NCI-H1092 treated with DMSO at 0.1 percent for 48 hours (cell line): Measurements from ENCODE around the gene GABRB3.

ENCODE experiments used
- DNase-seq: peaks from one replicate; lab custom pipeline; 2025; lab: John Stamatoyannopoulos, UW

The GABRB3 gene

DNA sequence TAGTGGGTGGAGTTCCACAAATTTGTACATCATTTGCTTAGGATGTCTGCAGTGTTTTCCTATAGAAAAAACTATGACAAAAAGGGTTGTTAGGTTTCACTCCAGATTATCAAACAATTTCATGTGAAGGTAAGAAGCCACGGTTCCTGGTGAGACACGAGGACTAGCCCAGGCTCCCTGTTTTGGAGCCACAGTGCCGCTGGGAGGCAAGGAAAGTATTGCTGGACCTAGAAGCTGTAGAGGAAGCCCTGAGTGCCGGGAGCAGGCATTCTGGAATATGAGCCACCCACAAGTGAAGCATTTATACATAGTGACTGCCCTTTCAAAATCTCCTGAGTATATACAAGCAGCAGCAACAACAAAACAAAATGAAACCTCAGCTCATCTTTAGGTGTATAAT is 142.0 kb downstream of the GABRB3 start:
- no peak for DNase-seq

DNA sequence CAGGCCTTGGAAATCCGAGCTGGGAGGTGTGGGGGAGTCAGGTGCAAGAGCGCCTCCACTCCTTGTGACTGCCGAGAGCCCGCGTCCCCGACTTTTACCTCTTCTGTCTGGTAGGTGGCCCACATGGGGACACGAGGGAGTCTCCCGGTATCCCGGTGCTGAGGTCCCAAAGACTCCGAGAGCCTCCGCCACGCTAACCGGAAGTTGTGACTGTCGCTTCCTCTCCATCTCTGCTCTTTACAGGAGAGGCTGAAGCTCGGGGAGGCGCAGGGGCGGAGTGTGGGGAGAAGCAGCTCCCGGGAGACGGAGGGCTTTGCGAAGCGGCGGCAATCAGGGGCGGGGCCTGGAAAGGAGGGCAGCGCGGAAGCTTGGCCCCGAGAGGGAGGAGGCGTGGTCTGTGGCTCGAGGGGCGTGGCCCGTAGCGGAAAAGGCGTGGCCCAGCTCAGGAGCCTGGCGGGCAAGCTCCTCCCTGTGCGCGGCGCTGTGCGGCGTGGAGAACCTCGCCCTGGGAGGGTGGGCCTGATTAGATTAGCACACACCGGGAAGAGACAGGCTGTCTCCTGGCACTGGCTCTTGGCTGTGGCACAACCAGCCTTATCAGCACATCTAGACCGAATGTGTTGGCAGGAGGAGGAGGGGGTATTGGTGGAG is 143.9 kb downstream of the GABRB3 start:
- no peak for DNase-seq

DNA sequence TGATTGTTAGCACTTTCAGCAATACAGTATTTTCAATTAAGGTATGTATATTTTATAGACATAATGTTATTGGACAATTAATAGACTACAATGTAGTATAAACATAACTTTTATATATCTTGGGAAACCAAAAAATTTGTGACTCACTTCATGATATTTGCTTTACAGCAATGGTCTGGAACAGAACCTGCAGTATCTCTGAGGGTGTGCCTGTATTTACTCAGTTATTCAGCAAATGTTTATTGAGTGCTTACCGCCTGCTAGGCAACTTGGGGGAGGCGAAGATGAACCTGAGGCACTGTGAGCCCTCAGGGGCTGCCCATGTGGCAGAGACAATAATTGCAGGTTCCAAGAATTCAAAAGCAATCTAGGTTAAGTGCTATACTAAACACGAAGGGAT is 144.8 kb downstream of the GABRB3 start:
- DNase-seq, result no peak

DNA sequence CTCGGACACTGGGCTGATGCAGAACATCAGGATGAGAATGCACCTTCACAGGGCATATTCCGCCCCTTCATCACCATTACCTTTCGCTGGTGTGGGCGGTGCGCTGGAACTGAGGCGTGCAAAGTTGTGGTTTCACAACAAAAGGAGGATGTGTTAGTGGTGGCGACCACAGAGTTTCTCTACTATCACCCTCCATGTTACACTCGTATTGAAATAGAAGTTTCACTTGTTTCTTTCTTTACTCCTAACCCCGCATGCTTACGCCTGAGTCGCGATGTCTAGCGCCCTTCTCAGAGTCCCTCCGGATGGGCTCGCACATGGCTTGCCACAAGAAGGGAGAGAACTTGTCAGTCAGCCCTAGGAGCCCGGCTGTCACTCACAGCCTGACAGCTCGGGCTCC is 148.7 kb downstream of the GABRB3 start:
- no peak for DNase-seq

DNA sequence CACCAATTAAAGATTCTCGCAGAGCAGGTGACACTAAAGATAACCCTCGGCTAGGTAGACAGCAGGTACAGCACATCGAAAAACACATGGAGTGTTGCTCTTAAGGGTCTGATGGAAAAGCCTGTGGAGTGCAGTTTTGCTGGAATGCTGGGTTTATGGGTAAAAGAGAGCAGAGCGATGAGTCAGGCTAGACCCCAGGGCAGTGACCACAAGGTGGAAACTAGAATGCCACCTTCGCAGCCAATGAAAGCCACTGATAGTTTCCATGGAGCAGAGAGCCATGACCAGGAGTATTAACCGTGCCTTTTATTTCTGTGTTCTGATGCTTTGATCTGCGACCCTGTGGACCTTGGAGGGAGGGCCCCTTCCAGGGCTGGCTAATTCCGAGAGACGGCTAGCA is 149.8 kb downstream of the GABRB3 start:
- no peak for DNase-seq

DNA sequence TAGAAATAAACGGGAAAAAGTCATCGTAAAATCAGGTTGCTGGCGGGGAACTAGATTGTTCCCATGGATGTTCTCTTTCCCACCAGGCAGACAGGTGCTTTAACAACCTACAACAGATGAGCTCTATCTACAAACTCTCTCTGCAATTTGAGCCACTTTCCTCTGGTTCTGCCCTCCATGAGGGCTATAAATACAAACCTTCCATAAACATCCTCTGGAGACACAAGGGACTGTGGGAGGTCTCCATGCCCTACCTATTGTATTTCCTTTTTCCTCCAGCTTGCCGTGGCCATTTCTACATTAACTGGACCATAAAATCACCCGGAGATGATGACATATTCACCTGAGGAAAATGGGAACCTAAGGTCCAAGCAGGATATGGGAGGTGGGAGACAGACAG is 151.1 kb downstream of the GABRB3 start:
- DNase-seq, result peak; percentile 7

DNA sequence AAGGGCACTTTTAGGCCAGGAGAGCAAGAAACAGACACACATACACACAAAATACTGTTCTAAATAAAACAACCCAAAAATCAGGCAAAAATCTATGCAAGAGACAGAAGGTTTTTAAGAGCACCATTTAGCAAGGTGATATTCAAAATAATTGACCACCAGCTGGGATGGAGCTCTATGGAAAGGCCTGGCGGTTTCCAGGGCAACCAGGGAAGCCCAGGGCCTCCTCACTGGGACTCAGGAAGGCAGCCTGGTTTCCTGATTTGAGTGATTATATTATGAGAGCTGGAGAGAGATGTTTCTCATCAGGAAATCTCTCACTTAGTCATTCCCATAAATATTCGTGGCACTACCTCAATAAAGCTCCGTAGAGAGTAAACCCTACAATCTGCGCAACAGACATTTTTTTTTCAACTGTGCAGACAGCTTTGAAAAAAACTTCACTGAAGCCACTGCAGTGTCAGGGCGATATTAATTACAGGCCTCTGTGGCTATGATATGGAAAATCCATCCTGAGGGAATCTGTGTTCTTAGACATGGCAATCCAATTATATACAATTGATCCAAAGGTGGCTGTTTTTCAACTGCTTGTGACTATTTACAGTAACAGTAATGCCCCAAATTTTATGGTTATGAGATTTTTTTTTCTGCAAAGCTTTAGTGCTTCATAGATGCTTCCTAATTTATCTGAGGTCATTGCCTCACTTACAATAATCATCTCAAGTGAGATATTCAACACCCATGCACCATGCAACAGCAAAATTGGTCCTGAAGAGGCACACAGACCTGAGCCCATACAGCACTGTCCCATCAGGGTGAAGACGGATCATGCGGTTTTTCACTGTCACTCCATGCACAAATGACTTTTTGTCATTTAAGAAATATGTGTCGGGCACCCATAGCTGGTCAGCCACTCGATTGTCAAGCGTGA is 152.1 kb downstream of the GABRB3 start:
- no peak for DNase-seq

DNA sequence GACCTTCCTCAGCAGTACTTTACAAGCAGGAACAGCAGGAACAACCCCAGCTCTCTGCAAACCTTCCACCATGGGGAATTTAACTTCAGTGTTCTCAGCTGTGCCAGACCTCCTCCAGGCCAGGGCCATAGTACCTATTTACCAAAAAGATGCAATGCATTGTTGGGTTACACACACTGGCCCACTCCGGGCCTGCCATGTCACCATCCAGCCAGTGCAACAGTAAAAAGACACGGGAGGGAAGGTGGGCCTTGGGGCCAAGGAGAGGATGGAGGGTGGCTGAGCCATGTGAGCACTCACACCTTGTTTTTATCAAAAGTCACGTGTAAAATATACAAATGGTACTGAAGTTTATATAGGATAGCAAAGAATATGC is 157.0 kb downstream of the GABRB3 start:
- DNase-seq, result no peak

DNA sequence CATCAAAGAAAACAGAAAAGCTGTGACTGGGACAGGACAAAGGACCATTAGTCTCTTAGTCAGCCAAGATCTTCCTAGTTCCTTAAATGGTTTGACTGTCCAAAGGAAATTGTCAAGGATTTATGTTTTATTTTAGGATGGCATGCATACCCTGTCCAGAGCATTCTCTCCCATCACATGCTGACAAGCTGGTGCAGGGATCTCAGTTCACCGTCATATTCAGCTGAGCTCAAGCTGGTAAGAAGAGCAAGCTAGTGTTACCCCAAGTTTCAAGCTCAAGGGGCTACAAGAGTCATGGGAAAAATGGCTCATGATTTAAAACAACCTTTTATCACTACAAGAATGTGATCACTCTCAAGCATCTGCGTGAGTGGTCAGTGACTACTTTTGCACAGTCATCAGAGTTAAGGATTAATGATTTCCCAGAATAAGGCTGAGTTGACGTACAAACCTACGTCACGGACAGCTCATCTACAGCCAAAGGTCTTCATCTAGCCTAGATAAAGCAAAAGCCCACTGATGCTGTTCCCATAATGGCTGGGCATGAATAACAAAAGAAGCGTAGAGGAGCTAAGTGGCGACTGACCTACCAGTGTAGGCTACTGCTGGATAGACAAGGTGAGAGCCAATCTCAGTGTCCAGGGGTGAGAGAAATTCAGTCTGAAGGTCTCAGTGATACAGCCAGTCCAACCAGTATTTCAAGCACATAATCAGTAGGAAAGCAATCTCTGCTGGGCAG is 157.5 kb downstream of the GABRB3 start:
- DNase-seq, result no peak

DNA sequence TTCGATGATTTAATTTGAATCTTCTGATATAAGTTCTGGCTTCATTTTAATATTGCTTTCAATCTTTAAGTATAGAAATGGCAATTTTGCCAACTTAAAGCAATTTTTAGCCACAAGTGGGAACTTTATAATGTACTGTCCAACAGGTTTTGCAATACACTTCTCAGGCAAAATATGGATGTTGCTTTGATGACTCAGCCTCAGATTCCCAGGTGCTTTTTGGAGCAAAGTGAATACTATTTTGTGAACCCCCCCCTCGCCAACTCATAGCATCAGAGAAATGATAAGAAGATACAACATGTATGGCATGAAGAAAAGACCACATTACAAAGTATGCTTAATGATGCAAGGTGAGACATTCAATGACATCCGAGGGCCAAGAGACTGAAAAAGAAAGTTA is 158.1 kb downstream of the GABRB3 start:
- DNase-seq, result no peak

DNA sequence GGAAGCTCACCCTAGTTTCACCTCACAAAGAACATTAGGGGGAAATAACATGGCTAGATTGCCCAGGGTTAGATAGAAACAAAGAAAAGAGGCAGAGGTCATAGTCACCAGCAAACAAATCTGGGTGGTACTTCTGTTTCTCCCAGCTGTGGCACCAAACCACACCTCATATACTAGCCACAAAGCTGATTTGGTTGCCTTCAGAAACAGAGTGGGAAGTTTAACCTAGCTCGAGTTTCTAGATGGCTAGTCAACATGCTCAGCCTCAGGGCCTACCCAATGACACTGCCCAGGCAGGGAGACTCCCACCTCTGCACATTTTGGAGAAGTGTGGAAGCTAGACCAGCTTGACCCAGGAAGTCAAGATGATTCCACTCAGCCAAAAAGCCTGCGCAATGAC is 174.2 kb downstream of the GABRB3 start:
- no peak for DNase-seq

DNA sequence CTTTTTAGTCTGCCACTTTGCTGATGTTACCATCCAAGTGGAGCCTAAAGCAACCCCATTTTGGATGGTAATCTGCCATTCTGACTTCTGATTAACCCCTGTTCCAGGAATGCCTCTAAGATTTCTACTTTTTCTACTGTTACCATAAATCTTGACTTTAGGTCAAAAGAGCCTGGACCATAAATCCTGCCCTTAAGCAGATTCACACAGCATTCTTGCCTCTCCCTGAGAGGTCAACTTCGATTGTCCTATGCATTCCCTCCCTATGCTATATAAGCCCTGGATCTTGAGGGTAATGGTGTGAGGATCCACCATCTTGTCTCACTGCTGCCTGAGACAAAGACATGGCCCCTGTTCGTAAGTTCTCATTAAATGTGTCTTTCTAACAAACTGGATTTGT is 177.3 kb downstream of the GABRB3 start:
- no peak for DNase-seq

DNA sequence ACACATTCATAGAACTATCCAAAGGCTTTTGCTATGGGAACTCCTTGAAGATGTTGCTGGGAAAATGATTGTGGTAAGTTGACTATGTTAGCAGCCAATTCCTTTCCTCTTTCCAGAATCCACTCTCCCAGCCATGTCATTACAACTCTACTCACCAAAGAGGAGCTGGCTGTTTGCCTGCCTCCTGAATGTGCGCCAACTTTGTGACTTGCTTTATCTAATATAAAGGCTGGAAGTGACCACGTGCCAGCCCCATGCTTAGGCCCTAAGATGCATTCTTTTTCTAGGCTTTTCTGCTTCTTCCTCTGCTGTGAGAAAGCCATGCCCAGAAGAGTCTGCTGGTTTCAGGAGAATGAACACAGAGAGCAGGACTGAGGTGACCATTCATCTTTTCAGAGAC is 182.2 kb downstream of the GABRB3 start:
- DNase-seq, result no peak

DNA sequence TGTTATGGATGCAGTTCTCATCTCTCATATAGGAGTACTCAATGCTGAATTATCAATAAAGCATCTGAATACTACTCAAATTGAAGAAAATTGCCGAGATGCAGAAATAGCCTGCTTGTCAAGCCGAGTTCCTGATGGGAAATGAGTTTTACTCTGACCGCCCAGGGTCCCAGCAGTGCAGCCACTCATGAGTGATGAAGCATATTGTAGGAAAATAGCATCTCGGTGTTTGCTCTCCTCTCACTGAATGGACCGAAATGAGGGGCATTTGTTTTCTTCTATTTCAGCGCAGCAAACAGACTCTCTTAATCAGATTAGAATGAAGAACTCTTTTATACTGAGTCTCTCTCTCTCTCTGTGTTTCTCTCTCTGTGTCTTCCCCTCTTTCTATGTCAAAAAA is 190.0 kb downstream of the GABRB3 start:
- no peak for DNase-seq

DNA sequence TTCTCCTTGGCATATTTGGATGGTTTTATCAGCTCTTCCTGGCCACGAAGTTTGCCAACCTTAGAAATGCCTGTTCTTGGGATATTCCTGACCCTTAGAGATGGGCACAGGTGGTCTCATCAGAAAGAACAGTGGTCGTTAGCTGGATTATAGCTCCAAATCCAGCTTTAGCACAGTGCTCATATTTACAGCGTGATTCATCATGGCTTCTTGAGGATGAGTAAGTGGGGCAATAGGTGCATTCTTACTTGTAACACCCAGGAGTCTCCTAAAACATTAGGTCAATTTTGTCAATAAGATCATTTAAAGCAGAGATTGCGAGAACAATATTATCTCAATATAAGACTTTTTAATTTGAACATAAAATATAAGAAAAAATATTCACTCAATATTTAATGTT is 191.9 kb downstream of the GABRB3 start:
- no peak for DNase-seq

DNA sequence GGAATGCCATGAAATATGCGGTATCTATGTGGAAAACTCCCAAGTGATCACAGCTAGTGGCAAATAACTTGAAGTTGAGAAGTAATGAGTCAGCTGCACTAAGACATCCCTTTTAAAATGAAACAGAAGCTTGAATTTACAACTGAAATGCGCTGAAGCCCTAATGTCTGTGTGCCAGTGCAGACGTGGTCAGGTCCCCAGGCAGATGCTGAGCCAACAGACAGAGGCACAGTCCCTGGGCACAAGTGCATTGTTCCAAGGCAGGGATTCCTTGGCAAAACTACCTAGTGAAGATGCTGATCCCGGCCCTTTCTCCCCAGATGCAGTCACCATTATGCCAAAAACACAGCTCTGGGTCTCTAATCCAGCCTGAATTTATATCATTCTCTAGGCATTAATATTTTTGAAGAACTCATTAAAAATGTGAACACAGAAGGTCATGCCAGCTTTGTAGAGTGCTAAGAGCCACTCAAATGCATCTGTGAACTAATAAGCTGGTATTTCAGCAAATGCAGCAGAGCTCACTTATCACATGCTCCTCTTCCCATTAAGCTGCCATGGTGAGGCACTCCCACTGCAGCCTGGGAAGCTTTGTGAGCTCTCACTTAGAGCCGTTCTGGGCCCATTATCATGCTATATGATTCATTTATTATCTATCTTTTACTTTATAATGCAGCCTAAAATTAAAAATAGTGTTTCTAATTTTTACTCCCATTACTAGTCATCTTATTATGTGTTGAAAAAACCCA is 200.1 kb downstream of the GABRB3 start:
- no peak for DNase-seq

DNA sequence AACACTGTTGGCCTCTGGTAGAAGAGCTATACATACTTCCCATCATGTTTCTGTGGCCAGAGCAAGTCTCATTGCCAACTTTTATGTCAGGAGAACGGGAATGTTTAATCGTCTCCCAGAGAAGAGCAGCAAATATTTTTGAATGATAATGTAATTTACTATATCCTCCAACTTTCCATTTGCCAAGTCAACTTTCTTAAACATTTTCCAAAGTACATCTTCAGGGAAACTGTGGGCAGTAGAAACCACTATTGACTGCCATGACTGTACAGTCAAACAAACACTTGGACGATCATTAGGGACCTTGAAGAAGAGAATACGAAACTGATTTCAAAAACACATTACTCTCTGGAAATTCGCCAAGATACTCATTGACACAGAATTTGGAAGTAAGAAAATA is 201.5 kb downstream of the GABRB3 start:
- DNase-seq, result no peak

DNA sequence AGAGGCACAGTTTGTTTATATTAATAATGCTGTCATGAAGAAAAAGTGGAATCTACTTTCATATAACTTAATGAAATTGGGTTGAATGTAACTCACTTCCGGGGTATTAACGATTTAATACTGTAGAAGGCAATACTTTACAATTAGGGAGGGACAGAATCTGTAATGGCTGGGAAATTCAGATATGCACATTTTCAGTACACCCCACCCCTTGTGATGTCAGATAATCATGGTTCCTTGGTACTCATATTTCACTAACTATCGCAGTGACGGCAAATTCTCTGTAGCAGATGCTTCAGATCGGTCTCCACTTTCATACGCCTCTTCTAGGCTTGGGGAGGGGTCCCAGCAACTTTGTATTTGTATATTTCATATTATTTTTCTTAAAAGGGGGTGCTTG is 207.3 kb downstream of the GABRB3 start:
- DNase-seq, result no peak

DNA sequence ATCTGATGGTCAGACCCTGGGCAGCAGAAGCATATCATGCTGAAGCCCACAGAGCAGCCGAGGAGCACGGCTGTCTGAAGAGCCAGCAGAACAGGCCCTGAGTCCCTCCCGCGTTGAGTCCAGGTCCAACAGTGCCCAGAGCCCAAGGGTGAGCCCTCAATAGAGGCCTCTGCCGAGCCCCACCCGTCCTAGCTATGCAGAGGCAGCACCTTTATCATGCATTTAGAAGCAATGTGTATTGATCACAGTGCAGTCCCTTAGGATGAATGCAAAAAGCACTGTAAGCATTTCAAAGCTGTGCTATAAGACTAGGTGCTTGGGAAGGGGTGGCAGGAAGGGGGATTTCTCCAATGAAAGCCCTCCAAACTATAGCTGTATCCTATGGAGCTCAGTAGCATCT is 208.5 kb downstream of the GABRB3 start:
- no peak for DNase-seq

DNA sequence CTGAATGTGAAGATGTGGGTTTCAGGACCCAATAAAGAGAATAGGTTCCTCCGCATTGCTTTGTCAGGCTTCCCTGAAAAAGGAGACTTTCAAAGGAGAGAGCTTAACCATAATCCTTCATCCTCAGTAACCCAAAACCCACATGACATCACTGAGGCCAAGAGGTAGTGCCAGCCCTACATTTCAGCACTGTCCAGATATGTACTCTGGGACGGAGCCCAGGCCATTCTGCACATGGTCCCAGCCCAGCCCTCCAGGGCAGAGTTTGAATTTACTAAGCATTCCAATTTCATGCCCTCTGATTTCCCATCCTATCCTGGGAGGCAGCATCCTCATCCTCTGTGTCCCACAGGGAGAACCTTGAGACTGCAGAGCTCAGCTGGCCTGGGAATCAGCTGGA is 210.5 kb downstream of the GABRB3 start:
- no peak for DNase-seq

DNA sequence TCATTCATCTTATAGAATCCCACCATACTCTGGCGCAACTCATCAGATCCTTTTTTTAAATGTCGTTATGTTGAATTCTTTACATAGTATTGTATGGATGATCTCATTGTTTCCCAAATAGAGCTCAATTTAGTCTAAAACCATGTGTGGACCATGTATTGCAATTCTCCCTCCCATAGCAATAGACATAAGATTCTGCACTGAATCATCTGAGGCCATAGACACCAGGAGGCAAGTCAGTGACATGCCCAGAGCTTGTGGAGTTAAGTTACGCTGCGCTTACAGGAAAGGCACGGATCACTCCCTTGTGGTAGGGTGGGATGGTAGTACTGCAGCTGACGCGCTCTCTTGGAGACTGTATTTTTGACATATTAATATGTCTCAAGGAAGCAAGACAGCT is 211.0 kb downstream of the GABRB3 start:
- DNase-seq, result no peak

DNA sequence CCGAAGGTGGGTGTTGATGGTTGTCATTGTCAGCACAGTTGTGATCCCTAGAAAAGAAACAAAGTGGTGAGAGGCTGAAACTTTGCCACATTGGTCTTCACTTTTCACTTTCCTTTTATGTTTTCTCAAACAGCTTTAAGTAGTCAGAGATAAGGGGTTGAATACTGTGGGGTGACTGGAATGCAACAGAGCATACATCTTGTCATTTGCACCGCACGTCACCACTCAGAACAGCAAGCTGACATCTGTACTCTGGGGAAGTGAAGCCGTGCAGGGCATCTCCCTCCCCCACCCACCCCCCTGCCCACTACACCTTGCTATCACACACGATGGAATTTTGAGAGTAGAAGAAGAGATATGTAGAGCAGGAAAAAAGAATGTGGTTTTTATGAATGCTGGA is 211.7 kb downstream of the GABRB3 start:
- DNase-seq, result no peak
